ENCODE results near the gene FATE1.

- no peak for TF ChIP-seq CTCF (IDR thresholded peaks at IDR 0.05 in 8 of 11, conservative IDR thresholded peaks at IDR 0.05 in 3 of 11)
- no peak for TF ChIP-seq POLR2A (IDR thresholded peaks at IDR 0.05)
- no peak for TF ChIP-seq POLR2AphosphoS5 (IDR thresholded peaks at IDR 0.05)
Observed at GRCh38 chrX:151729056-151729725, 13.4 kb downstream of the FATE1 start.

All from spleen (tissue), 7 donors.